Thyroid gland (tissue), 4 donors: ENCODE measurements around the gene CCDC148. TPM values are rescaled to one million over a fixed set of nuclear protein-coding genes. Genes with fewer than 3 reads are reported as not detected.

ENCODE experiments used
- DNase-seq, 2 donors: peaks; one replicate each; pipeline ENCODE4 v3.0.0-alpha.2; 2019
- H3K27ac ChIP-seq, 3 donors: fragments of 200-600 bp; sonication (generic); 1 replicate in 2 of 3; 2 replicates in 1 of 3; pipeline ENCODE4 v1.5.1; 2016 to 2019; ENCODE audit warnings: mild to moderate bottlenecking in 1 of 3, moderate library complexity in 1 of 3
- H3K27me3 ChIP-seq: fragments of 200-600 bp; sonication (generic); one replicate; pipeline ENCODE4 v1.5.1; 2019
- H3K36me3 ChIP-seq, 2 donors: fragments of 200-600 bp; sonication (generic); one replicate each; pipeline ENCODE4 v1.5.1; 2016 to 2019
- H3K4me1 ChIP-seq, 2 donors: fragments of 200-600 bp; sonication (generic); one replicate each; pipeline ENCODE4 v1.5.1; 2017 to 2019
- H3K4me3 ChIP-seq, 3 donors: fragments of 200-600 bp; sonication (generic); replicated peaks in 1 of 3; 1 replicate in 2 of 3; 2 replicates in 1 of 3; pipeline ENCODE4 v1.5.1; 2016; ENCODE audit warnings: mild to moderate bottlenecking in 1 of 3
- H3K9me3 ChIP-seq: fragments of 200-600 bp; sonication (generic); one replicate; pipeline ENCODE4 v1.5.1; 2017
- CTCF ChIP-seq, 6 experiments: fragments of 200-600 bp in 3 of 6; fragments of 450-650 bp in 3 of 6; sonication (generic) in 3 of 6; IDR thresholded peaks; one replicate each; pipeline ENCODE4 v1.5.1; 2016 to 2019; ENCODE audit warnings: antibody characterized with exemption in 6 of 6, mild to moderate bottlenecking in 2 of 6, inconsistent platforms in 1 of 6, moderate library complexity in 1 of 6
- POLR2A ChIP-seq, 2 donors: fragments of 450-650 bp; IDR thresholded peaks; one replicate each; pipeline ENCODE4 v1.6.1; 2017; ENCODE audit warnings: antibody characterized with exemption in 2 of 2, mild to moderate bottlenecking in 2 of 2, moderate library complexity in 1 of 2
- WGBS, 2 donors: methylation state at CpG; one replicate each; pipeline ENCODE4 v1.1.5; 2017; 5-methylcytosine and 5-hydroxymethylcytosine counted together
- intact Hi-C: fragments of 100-400 bp; cut with DNase I; formaldehyde crosslinking; loops from one replicate; pipeline ENCODE4 v1.15.1; 2023
- total RNA-seq, 4 donors: library from RNA; depleted of rRNA; stranded (reverse); fragments of >200 nt; gene quantifications; one replicate each; pipeline ENCODE4 v1.2.3, GENCODE V29; 2016

CCDC148 gene
- total RNA-seq, 4 donors from 2014 or later: 4.6 to 10.7 (median 7.4) TPM

GRCh38 chr2:158134655-158135054 lies 321.9 kb downstream of the CCDC148 start:
- intact Hi-C loops: no loop called here
- Histone ChIP-seq H3K4me1 (peaks cover 7% of the 10 kb centered on the region in 2 donors), H3K9me3 (no peaks in the 10 kb centered on the region), H3K27me3 (no peaks in the 10 kb centered on the region), H3K27ac (no peak overlapping the region), H3K36me3 (no peaks in the 10 kb centered on the region), H3K4me3 (no peak overlapping the region)
- 92 to 94% methylated on average over 6 of the region's 6 CpGs for WGBS, 2 donors
- no peak for DNase-seq
- TF ChIP-seq POLR2A (IDR thresholded peaks at IDR 0.05): no peak
- no peak for TF ChIP-seq CTCF (IDR thresholded peaks at IDR 0.05)

- Histone ChIP-seq H3K4me3 (no peak overlapping the region), H3K4me1 (peaks cover 7% of the 10 kb centered on the region in 2 donors), H3K27me3 (no peaks in the 10 kb centered on the region), H3K27ac (no peak overlapping the region), H3K36me3 (no peaks in the 10 kb centered on the region), H3K9me3 (no peaks in the 10 kb centered on the region)
- intact Hi-C loops: no loop called here
- TF ChIP-seq CTCF (IDR thresholded peaks at IDR 0.05) (no peak), POLR2A (IDR thresholded peaks at IDR 0.05) (no peak)
- DNase-seq: no peak
- 77 to 78% methylated on average over 4 of the region's 4 CpGs for WGBS, 2 donors
Measured at GRCh38 chr2:158134055-158134454, 322.5 kb downstream of the CCDC148 start.

GRCh38 chr2:158131919-158132566 lies 324.5 kb downstream of the CCDC148 start:
- H3K4me3 ChIP-seq: no peak overlapping the region
- intact Hi-C loops: no loop called here
- 50 to 55% methylated on average over 7 of the region's 7 CpGs for WGBS, 2 donors
- H3K27ac ChIP-seq: peak overlapping the region in 1 of 3 donors; percentile 56
- TF ChIP-seq POLR2A (IDR thresholded peaks at IDR 0.05) (no peak), CTCF (IDR thresholded peaks at IDR 0.05) (no peak)
- DNase-seq: peak; percentile 21 to 34
- peaks cover 7% of the 10 kb centered on the region in 2 donors for H3K4me1 ChIP-seq
- H3K9me3 ChIP-seq: no peaks in the 10 kb centered on the region
- H3K36me3 ChIP-seq: no peaks in the 10 kb centered on the region
- H3K27me3 ChIP-seq: no peaks in the 10 kb centered on the region

- H3K9me3 ChIP-seq: no peaks in the 10 kb centered on the region
- peaks cover 7% of the 10 kb centered on the region in 2 donors for H3K4me1 ChIP-seq
- H3K27ac ChIP-seq: peak overlapping the region in 1 of 3 donors; percentile 56
- DNase-seq: no peak
- WGBS, 2 donors: 81 to 85% methylated on average over 1 of the region's 1 CpG
- intact Hi-C loops: no loop called here
- no peak overlapping the region for H3K4me3 ChIP-seq
- no peaks in the 10 kb centered on the region for H3K27me3 ChIP-seq
- TF ChIP-seq CTCF (IDR thresholded peaks at IDR 0.05) (no peak), POLR2A (IDR thresholded peaks at IDR 0.05) (no peak)
- H3K36me3 ChIP-seq: no peaks in the 10 kb centered on the region
Measured at GRCh38 chr2:158131483-158131912, 325.1 kb downstream of the CCDC148 start.

GRCh38 chr2:158130832-158131473 lies 325.6 kb downstream of the CCDC148 start:
- Histone ChIP-seq H3K4me1 (peaks cover 7% of the 10 kb centered on the region in 2 donors), H3K27me3 (no peaks in the 10 kb centered on the region), H3K36me3 (no peaks in the 10 kb centered on the region), H3K27ac (peak overlapping the region in 1 of 3 donors; percentile 56), H3K9me3 (no peaks in the 10 kb centered on the region), H3K4me3 (no peak overlapping the region)
- DNase-seq: no peak
- TF ChIP-seq CTCF (IDR thresholded peaks at IDR 0.05) (no peak), POLR2A (IDR thresholded peaks at IDR 0.05) (no peak)
- intact Hi-C loops: no loop called here
- WGBS, 2 donors: 90 to 92% methylated on average over 2 of the region's 2 CpGs
